Measurements from ENCODE around the gene MAP6.

DNA sequence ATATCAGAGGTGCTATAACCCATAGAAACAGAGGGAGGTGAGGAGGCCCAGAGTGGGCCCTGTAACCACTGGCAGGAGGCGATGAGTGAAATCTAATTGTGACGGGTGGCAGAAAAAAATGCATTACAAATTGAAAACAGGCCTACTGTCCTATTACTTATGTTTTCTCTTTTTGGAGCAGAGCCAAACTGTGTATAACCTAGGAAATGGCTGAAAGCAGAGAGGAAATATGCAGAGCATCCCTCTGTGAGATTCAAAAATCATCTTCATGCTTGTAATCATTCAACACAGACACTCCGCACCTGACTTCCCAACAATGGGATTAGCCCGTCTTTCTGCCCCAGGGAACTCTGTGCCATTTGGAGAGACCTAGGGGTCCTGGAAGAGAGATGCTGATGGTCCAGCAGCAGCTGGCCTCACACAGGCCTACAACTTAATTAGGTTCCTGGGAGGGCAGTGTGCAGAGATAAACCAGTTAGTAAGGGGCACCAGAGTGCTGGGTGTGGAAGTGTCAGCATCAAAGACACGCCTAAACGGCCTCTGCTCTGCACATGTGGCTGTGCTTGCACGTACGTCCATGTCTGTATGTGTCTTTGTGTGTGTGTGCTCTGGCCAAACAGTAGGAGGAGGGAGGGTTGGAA, 41.8 kb downstream of the MAP6 start:
- no peak for TF ChIP-seq CHCHD3 (CRISPR knock-in tag; IDR thresholded peaks at IDR 0.05)
- TF ChIP-seq NFATC3 (CRISPR knock-in tag; IDR thresholded peaks at IDR 0.05), result no peak
- TF ChIP-seq SOX5 (CRISPR knock-in tag; IDR thresholded peaks at IDR 0.05; ENCODE audit: borderline replicate concordance), result no peak
- TF ChIP-seq ZSCAN20 (CRISPR knock-in tag; IDR thresholded peaks at IDR 0.05; ENCODE audit: borderline replicate concordance), result no peak
- TF ChIP-seq, protein P1, sequence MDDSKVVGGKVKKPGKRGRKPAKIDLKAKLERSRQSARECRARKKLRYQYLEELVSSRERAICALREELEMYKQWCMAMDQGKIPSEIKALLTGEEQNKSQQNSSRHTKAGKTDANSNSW (CRISPR knock-in tag; IDR thresholded peaks at IDR 0.05; ENCODE audit: borderline replicate concordance), result no peak
- TF ChIP-seq POLR2A (IDR thresholded peaks at IDR 0.05; ENCODE audit: insufficient read depth in 1 of 2, low read depth in 2 of 2, low read length in 2 of 2), result no peak
- no peak for TF ChIP-seq ZFP36 (IDR thresholded peaks at IDR 0.05; ENCODE audit: borderline replicate concordance, low read depth, low read length, partially characterized antibody)
- TF ChIP-seq ZNF7 (CRISPR knock-in tag; IDR thresholded peaks at IDR 0.05), result no peak
- no peak for TF ChIP-seq GABPA (IDR thresholded peaks at IDR 0.05; ENCODE audit: low read depth, low read length)
- no peak for TF ChIP-seq GABPA (CRISPR knock-in tag; IDR thresholded peaks at IDR 0.05; ENCODE audit: low read depth)
